OCI-LY7 (cell line): ENCODE results near the gene FTO. TPM values are rescaled to one million over a fixed set of nuclear protein-coding genes. Genes with fewer than 3 reads are reported as not detected.

Experiments
- BruUV-seq: library from RNA; stranded (reverse); fragments of 400-500 nt; replicated peaks from 2 replicates; lab custom pipeline; 2021; lab: Mats Ljungman, UMichigan
- CTCF ChIA-PET: fragments of 300-600 bp; sonication (Branson Sonifier 250); formaldehyde crosslinking; loops from one replicate; lab custom pipeline; 2022; ENCODE audit warnings: antibody characterized with exemption; ENCODE audit not compliant: unreplicated experiment; lab: Charles Lee
- POLR2A ChIA-PET: fragments of 300-600 bp; sonication (Branson Sonifier 250); formaldehyde crosslinking; loops from one replicate; lab custom pipeline; 2022; ENCODE audit warnings: antibody characterized with exemption; lab: Charles Lee
- DNase-seq: peaks from one replicate; pipeline ENCODE4 v3.0.0-alpha.2; 2015; ENCODE audit warnings: low spot score
- H2AFZ ChIP-seq: fragments of 200-600 bp; sonication (generic), shearing (Covaris generic); 2 replicates; pipeline ENCODE4 v1.6.1; 2014; ENCODE audit warnings: mild to moderate bottlenecking, antibody characterized with exemption, low read length, moderate library complexity
- H3K27ac ChIP-seq: fragments of 200-600 bp; sonication (generic); 2 replicates; pipeline ENCODE4 v1.5.1; 2014; ENCODE audit warnings: mixed run types, low read depth, mild to moderate bottlenecking, moderate library complexity, low read length, inconsistent platforms; ENCODE audit not compliant: poor library complexity, severe bottlenecking
- H3K36me3 ChIP-seq: fragments of 200-600 bp; sonication (generic); 2 replicates; pipeline ENCODE4 v1.6.1; 2014; ENCODE audit warnings: mild to moderate bottlenecking, antibody characterized with exemption, low read length, moderate library complexity, mixed read lengths; ENCODE audit not compliant: insufficient read depth
- H3K4me1 ChIP-seq: fragments of 200-600 bp; sonication (generic); 2 replicates; pipeline ENCODE4 v1.5.1; 2014; ENCODE audit warnings: mild to moderate bottlenecking, low read length; ENCODE audit not compliant: insufficient read depth, poor library complexity, severe bottlenecking
- H3K4me2 ChIP-seq: fragments of 200-600 bp; sonication (generic); 2 replicates; pipeline ENCODE4 v1.6.1; 2014; ENCODE audit warnings: mild to moderate bottlenecking, low read length
- H3K4me3 ChIP-seq: fragments of 200-600 bp; sonication (generic); 2 replicates; pipeline ENCODE4 v1.5.1; 2014; ENCODE audit warnings: mild to moderate bottlenecking, low read depth, low read length; ENCODE audit not compliant: poor library complexity, severe bottlenecking
- H3K79me2 ChIP-seq: fragments of 200-600 bp; sonication (generic); 2 replicates; pipeline ENCODE4 v1.6.1; 2016; ENCODE audit warnings: low read depth, mild to moderate bottlenecking, low read length, moderate library complexity, mixed read lengths; ENCODE audit not compliant: insufficient read depth
- H3K9me2 ChIP-seq: fragments of 200-600 bp; sonication (generic); 2 replicates; pipeline ENCODE4 v1.6.1; 2016; ENCODE audit warnings: mild to moderate bottlenecking, low read length, mixed read lengths; ENCODE audit not compliant: insufficient read depth
- H3K9me3 ChIP-seq: fragments of 200-600 bp; sonication (generic); 2 replicates; pipeline ENCODE4 v1.6.1; 2014; ENCODE audit warnings: mild to moderate bottlenecking, mixed run types, low read length, mixed read lengths
- H4K20me1 ChIP-seq: fragments of 200-600 bp; sonication (generic); 2 replicates; pipeline ENCODE4 v1.6.1; 2014; ENCODE audit warnings: mild to moderate bottlenecking, antibody characterized with exemption, low read length, moderate library complexity, mixed read lengths; ENCODE audit not compliant: insufficient read depth
- CTCF ChIP-seq: fragments of 200-600 bp; sonication (generic); conservative IDR thresholded peaks from 2 replicates; pipeline ENCODE4 v1.5.1; 2014; ENCODE audit warnings: mild to moderate bottlenecking, antibody characterized with exemption, low read length, moderate library complexity, mixed read lengths
- EZH2phosphoT487 ChIP-seq: fragments of 200-600 bp; sonication (generic); IDR thresholded peaks from 2 replicates; pipeline ENCODE4 v1.6.1; 2018; ENCODE audit warnings: low read depth, borderline replicate concordance, mild to moderate bottlenecking, mixed run types, antibody characterized with exemption, low read length, moderate library complexity, mixed read lengths
- intact Hi-C: fragments of 100-400 bp; cut with micrococcal nuclease; formaldehyde crosslinking; loops from one replicate; pipeline ENCODE4 v1.10.0; 2022; ENCODE audit not compliant: unreplicated experiment
- total RNA-seq, 2 experiments: library from RNA; depleted of rRNA in 1 of 2; stranded (reverse); fragments of >200 nt in 1 of 2; shearing (Covaris generic) in 1 of 2; gene quantifications; 2 replicates each; pipeline ENCODE4 v1.2.3, GENCODE V29; 2014 to 2022

The FTO gene
- total RNA-seq, 2 experiments from 2014 or later, result 57.1 to 68.0 TPM

GRCh38 chr16:53784291-53784690, 80.3 kb downstream of the FTO start:
- Histone ChIP-seq H3K9me2 (no peaks in the 10 kb centered on the region), H3K27ac (no peak overlapping the region), H3K36me3 (no peaks in the 10 kb centered on the region), H3K4me1 (no peaks in the 10 kb centered on the region), H2AFZ (no peak overlapping the region), H4K20me1 (no peaks in the 10 kb centered on the region; the same call in 1 of the 2 replicates), H3K9me3 (no peaks in the 10 kb centered on the region), H3K79me2 (no peaks in the 10 kb centered on the region), H3K4me2 (no peak overlapping the region), H3K4me3 (no peak overlapping the region)
- intact Hi-C loops, result no loop called here
- TF ChIP-seq CTCF, result no peak
- no peak for TF ChIP-seq EZH2phosphoT487
- ChIA-PET CTCF (no interaction called here), POLR2A (interaction anchor here (1.1 kb wide), 1 partner anchor 25 kb away, joined by 4 read pairs; no protein-coding TSS in a partner anchor)
- no TSS peak for BruUV-seq
- no peak for DNase-seq

- no TSS peak for BruUV-seq
- H2AFZ ChIP-seq, result no peak overlapping the region
- no peaks in the 10 kb centered on the region for H3K79me2 ChIP-seq
Observed at GRCh38 chr16:53785044-53785443, 81.1 kb downstream of the FTO start.

More at GRCh38 chr16:53785044-53785443, 81.1 kb downstream of the FTO start:
- Histone ChIP-seq H3K27ac (no peak overlapping the region), H4K20me1 (no peaks in the 10 kb centered on the region; the same call in 1 of the 2 replicates), H3K9me2 (no peaks in the 10 kb centered on the region), H3K36me3 (no peaks in the 10 kb centered on the region), H3K4me1 (no peaks in the 10 kb centered on the region), H3K4me3 (no peak overlapping the region), H3K4me2 (no peak overlapping the region), H3K9me3 (no peaks in the 10 kb centered on the region)
- ChIA-PET POLR2A (interaction anchor here (0.7 to 1.2 kb wide), 3 partner anchors 12 to 1324 kb away, joined by 3 to 4 read pairs (median 4); no protein-coding TSS in a partner anchor), CTCF (no interaction called here)
- TF ChIP-seq CTCF, result no peak
- no peak for TF ChIP-seq EZH2phosphoT487
- intact Hi-C loops, result no loop called here
- DNase-seq, result no peak
